HEK293T (cell line): ENCODE data around the gene PLD1.

ENCODE experiments used
- BHLHE40 ChIP-seq: fragments of 450-650 bp; IDR thresholded peaks from 2 replicates; pipeline ENCODE4 v1.6.1; 2016; ENCODE audit warnings: mild to moderate bottlenecking, moderate library complexity, borderline replicate concordance
- ELF4 ChIP-seq: fragments of 450-650 bp; IDR thresholded peaks from 2 replicates; pipeline ENCODE4 v1.6.1; 2017; ENCODE audit warnings: antibody characterized with exemption
- FOXK2 ChIP-seq: fragments of 450-650 bp; IDR thresholded peaks from 2 replicates; pipeline ENCODE4 v1.6.1; 2016; ENCODE audit warnings: mild to moderate bottlenecking
- FOXM1 ChIP-seq: fragments of 450-650 bp; IDR thresholded peaks from 2 replicates; pipeline ENCODE4 v1.6.1; 2017; ENCODE audit warnings: mild to moderate bottlenecking, borderline replicate concordance
- NFRKB ChIP-seq: fragments of 450-650 bp; IDR thresholded peaks from 2 replicates; pipeline ENCODE4 v1.6.1; 2016; ENCODE audit warnings: mild to moderate bottlenecking, moderate library complexity
- SUZ12 ChIP-seq: fragments of 450-650 bp; IDR thresholded peaks from 2 replicates; pipeline ENCODE4 v1.6.1; 2016; ENCODE audit warnings: mild to moderate bottlenecking
- TARDBP ChIP-seq: fragments of 450-650 bp; IDR thresholded peaks from 2 replicates; pipeline ENCODE4 v1.6.1; 2016

- TF ChIP-seq BHLHE40 (no peak), FOXM1 (no peak), FOXK2 (no peak), ELF4 (no peak), SUZ12 (no peak), TARDBP (no peak), NFRKB (no peak)
These were observed 29.0 kb upstream of the PLD1 start for GRCh38 chr3:171839270-171839669.
